Measurements from ENCODE around the gene DHRS12. TPM values are rescaled to one million over a fixed set of nuclear protein-coding genes. Genes with fewer than 3 reads are reported as not detected.

The DHRS12 gene
- total RNA-seq, 2 experiments from 2014 or later = 5.3 to 5.4 TPM

DNA sequence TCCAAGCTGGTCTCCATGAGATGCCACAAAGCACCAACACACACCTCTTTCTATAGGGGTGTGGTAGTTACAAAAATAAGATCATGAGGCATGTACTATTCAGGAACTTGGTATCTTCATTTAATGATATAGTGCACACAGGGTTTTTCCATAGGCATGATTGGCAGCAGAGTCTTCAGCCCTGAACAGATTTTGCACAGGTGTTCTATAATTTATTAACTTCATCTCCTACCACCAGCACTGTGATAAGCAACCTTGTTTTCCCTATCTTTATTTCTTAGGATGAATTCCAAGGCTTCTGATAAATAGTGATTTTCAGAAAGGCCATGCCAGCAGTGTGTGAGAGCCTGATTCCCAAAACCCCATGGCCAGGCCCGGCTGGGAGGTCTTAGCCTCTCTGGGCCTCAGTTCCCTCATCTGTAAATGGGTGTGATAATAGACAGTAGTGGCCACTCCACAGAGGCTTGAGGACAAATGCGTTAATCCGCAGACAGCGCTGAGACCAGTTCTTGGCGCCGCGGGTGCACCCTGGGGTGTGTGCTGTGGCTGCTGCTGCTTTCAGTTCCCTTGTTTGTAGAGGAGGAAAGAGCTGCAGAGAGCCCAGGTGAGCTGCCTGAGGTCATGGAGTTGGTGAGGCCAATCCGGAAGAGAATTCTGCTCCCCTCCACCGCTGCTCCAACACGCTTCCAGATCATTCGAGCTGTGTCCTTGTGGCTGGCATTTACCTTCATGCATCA is 33.1 kb downstream of the DHRS12 start:
- ChIA-PET CTCF (no interaction called here), POLR2A (no interaction called here)

DNA sequence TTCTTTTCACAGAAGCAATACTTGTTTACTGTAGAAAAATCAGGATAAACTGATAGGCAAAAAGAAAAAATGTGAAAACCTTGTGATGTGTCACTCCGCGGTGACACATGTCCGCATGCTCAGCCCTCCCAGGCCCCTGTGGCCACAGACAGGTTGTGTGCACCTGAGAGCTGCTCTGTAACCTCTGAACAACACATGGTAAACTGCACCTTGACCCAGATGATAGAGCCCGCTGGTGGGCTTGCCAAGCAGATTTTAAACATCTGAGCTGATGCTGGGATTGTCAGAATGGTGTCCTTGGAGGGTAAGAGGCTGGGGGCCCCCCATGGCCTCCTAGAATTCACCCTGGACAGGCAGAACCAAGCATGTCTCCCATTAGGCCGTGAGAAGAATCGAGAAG is 33.8 kb downstream of the DHRS12 start:
- POLR2A ChIA-PET = no interaction called here
- CTCF ChIA-PET = no interaction called here

DNA sequence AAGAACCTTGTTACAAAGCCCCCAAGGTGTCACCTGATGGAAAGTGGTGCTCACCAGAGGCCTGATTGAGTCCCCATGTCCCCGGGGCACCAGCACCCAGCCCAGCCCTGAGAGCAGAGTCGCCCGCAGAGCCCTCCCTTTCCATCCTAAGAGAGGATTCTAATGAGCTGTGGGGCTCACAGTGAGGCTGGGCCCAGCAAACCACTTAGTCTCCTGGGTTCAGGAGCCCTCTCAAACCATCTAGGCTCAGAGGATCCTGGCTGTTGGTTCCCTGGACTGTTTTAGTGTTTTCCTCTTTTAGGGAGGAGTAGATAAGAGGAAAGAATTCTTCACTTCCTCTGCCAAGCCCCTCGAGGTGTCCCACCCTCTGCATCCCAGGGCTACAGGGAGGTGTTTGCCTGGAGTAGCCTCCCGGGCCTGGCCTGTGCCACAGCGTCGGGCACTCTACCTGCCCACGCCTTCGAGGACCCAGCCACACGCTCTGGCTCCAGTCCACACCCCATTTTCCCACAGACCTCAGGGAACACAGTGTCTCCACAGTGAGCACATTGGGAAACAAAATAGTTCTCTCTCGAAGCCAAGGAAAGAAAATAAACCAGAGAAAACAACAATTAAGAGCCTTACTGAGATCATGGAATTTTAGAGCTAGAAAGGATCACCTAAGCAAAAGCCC is 34.4 kb downstream of the DHRS12 start:
- CTCF ChIA-PET = no interaction called here

DNA sequence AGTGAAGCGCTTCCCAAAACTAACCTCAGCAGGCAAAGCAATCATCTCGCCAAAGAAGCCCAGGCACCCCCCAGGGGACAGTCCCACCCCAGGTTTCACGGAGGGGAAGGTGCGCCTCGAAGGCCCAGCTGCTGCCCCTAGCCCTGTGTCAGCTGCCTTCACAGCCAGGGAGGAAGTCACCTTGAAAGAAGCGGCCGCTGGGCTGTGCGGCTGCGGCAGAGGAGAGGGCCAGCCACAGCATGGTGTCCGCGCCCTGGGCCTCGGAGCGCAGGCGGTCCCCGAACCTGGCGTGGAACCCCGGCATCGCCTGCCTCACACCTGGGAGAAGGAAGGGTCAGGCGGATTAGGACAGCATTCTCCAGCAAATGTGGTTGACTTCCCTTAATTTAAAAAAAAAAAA is 35.0 kb downstream of the DHRS12 start:
- ChIA-PET POLR2A (no interaction called here), CTCF (no interaction called here)

More for the DNA sequence above, 34.4 kb downstream of the DHRS12 start:
- POLR2A ChIA-PET = no interaction called here

DNA sequence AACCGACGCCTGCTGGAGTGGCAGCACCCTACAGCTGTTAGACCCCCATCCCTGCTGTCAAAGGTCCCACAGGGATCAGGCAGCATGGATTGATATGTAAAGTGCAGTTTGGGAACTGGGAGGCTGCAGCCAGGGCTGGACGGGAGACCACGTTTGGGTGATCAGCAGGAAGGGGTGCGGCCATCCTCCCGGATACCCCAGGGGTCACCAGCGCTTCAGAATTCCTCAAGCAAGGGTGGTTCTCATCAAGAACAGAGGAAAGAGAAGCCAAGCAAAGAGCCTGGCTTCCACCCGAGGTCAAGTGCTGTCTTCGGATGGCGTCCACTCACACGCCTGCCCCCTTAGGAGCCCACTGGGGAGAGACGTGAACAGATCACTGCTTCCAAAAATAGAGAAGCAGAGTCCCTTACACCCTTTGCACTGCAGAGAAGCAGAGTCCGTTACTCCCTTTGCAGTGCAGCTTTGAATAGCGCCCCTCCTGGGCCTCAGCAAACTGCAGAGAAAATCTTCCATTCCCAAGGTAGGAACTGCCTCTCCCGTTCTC is 35.5 kb downstream of the DHRS12 start:
- POLR2A ChIA-PET = no interaction called here

DNA sequence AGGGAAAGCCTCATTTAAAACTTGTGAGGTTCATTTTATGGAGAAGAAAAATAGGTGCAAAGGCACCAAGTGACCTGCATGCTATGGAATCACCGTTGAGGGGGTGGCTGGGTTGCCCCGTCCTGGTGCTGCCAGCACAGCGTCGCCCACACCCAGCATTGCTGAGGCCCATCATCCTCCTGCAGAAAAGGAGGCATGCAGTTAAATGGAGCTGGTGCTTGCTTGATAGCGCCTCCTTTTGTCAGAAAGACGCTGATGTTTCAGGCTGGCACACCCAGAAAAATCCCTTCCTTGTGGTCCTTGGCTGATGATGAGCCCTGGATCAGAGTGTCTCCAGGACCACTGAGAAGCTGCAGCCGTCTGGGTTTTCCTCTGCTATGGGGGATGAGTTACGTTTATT is 36.9 kb downstream of the DHRS12 start:
- CTCF ChIA-PET = interaction anchor here (1.1 kb wide), 1 partner anchor 10 kb away, joined by 3 read pairs; no protein-coding TSS in a partner anchor
- POLR2A ChIA-PET = no interaction called here

More for the DNA sequence above, 35.5 kb downstream of the DHRS12 start:
- CTCF ChIA-PET = no interaction called here

DNA sequence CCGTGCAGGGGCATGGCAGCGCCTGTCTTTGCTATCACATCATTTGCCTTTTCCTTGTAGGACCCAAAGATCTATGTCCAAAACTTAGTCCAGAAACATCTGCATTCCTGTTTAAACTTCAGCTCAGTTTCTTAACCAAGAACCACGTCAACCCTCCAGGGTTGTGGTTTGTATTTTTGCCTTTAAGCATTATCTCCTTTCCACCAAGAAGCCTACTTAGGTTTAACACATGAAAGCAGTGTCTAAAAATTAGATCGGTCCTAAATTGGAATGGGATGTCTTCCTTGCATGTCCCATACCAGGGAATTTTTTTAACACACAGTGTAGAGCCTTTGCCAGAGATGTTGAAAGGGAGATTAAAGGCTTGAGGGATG is 38.8 kb downstream of the DHRS12 start:
- ChIA-PET POLR2A (interaction anchor here (0.7 to 2.3 kb wide), 2 partner anchors 38 to 151 kb away, joined by 3 to 11 read pairs; no protein-coding TSS in a partner anchor), CTCF (interaction anchor here (1.4 kb wide), 1 partner anchor 33 kb away, joined by 5 read pairs; no protein-coding TSS in a partner anchor)

DNA sequence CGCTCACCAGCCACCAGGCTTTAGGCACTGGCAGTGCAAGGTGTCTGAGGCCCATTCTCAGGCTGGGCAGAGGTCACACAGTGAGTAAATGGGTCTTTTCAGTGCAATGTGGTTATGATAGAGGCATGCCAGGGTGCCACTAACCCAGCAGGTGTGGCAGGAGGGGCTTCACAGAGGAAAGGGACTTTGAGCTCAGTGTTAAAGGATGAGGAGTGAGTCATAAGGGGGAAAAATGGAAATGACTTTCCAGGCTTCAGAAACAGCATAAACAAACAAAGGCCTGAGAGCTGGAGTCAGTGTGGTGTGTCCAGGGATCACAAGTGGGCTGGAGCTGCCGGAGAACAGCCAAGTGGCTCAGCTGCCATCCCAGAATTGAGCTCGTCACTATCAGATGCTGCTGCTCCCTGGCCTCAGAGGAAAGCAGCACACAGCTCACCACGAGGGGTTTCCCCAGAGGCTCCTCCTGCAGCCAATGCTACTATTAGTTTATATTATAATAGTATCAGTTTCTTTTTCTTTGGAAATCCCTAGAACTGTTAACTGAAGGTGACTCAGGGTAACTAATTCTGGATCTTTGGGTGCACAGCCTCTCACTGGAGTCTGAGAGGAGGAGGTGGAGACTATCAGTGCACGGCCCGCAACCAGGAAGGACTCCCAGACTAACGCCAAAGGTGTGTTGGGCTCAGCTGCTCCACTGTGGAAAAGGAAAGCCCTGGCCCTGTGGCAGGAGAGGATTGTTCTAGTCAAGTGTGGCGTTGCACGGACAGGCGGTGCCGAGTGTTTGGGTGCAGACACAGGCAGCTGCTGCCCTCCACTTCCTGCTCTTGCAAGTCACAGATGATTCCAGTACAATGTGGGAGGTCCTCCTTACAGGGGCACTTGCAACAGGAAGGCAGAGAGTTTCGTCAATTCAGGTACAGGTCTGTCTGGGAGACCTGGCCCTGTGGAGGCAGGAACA is 39.5 kb downstream of the DHRS12 start:
- CTCF ChIA-PET = interaction anchor here (1.4 to 1.7 kb wide), 2 partner anchors 33 to 150 kb away, joined by 4 to 5 read pairs; no protein-coding TSS in a partner anchor
- POLR2A ChIA-PET = interaction anchor here (0.7 to 2.3 kb wide), 3 partner anchors 38 to 311 kb away, joined by 3 to 11 read pairs (median 6); partner anchors contain the start of gene INTS6

DNA sequence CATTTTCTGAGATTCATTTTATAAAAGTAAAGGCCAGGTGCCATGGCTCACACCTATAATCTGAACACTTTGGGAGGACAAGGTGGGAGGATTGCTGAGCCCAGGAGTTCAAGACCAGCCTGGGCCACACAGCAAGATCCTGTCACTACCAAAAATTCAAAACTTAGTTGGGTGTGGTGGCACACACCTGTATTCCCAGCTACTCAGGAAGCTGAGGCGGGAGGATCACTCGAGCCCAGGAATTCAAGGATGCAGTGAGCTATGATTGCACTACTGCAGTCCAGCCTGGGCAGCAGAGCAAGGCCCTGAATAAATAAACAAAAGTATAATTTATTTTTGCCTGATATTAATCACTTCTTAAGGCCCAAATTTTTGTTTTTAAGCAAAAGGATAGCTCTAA is 40.5 kb downstream of the DHRS12 start:
- POLR2A ChIA-PET = interaction anchor here (0.9 to 2.3 kb wide), 2 partner anchors 39 to 311 kb away, joined by 6 to 11 read pairs; partner anchors contain the start of gene INTS6
- CTCF ChIA-PET = interaction anchor here (1.7 kb wide), 1 partner anchor 149 kb away, joined by 4 read pairs; no protein-coding TSS in a partner anchor

DNA sequence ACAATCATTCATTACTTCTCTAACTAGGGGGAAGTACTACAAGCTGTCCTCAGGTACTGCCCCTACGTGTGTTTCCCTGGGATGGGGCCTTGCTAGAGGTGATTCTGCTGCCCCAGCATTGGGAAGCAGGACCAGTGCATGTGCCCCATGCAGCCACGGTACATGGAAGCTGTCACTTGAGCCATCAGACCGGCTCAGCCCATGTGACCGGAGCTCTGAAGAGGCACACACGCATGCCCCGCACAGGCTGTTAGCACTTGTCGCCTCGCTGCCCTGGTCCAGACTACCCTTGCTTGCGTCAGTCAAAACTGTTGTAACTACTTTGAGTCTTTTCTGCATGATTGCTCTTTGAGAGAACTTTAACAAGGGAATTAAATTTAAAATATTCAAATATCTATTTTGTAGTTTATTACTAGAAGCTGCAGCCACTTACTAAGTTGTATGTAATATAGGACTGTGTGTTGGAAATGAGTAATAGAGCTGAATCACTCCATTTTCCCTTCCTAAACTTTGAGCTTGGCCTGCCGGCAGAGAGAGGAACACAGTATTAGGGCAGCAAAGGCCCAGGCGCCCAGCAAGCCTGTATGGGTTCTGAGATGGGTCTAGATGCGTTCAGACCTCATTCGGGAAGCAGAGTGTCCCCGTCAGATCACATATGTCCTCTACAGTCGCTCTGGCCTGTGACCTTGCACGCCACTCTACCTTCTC is 42.2 kb downstream of the DHRS12 start:
- ChIA-PET POLR2A (no interaction called here), CTCF (interaction anchor here (0.7 kb wide), 1 partner anchor 30 kb away, joined by 3 read pairs; no protein-coding TSS in a partner anchor)

DNA sequence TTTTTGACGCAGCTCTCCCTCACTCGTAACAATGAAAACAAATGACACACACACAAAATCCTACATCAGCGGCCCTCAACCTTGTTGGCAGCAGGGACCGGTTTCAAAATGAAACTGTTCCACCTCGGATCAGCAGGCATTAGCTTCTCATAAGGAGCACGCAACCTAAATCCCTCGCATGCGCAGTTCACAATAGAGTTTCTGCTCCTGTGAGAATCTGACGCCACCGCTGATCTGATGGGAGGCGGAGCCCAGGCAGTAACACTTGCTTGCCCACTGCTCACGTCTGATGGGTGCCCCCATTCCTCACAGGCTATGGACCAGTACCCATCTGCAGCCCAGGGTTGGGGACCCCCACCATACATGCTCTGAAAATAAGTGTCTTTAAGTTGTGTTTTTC is 43.4 kb downstream of the DHRS12 start:
- ChIA-PET CTCF (no interaction called here), POLR2A (no interaction called here)

DNA sequence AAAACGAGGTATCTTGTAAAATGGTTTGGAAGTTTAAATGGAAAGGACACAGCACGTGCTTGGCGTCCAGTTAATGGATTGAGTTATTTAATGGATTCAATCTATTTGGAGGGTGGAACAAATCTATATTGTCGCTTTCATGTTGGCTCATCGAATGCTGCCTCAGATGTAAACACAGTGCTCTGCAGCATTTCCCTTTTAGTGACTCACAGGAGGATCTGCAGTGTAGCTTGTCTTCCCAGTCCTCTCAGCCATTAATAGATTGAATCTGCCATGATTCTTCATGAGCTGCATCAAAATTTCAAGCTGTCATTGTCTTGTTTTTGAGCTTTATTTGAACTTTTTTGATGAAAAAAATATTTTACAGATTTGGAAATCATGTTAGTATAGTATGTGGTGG is 44.7 kb downstream of the DHRS12 start:
- ChIA-PET CTCF (no interaction called here), POLR2A (no interaction called here)

DNA sequence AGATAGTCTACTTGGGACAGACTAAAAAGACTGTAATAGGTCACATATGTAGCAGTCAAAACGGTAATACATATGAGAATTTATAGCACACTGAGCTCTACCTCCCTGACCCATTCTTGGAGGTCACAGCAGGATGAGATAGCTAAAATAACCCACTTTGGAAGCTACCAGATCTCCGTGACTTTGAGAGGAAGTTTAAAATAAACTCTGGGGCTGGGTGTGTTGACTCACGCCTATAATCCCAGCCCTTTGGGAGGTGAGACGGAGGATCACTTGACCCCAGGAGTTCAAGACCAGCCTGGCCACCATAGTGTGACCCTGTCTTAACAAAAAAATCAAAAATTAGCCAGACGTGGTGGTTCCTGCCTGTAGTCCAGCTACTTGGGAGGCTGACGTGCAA is 45.3 kb downstream of the DHRS12 start:
- ChIA-PET POLR2A (no interaction called here), CTCF (no interaction called here)

DNA sequence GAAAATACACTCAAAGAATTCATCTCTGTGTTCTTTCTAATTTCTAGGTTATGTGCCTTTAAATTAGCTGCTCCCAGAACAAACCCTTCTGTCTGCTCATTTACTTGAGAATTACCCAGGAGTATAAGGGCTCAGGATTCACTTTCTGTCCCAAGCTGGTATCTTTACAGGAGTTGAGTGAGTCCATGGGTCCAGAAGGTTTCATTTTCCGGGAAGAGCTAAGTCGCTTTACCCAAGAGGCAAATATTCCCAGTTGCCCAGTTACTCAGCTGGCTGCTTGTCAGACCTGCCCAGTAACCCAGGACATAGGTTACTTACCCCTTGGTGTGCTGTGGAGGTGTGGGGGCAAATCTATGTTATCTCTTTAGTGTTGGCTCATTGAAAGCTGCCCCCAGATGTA is 47.3 kb downstream of the DHRS12 start:
- CTCF ChIA-PET = interaction anchor here (0.8 kb wide), 1 partner anchor 76 kb away, joined by 3 read pairs; no protein-coding TSS in a partner anchor
- POLR2A ChIA-PET = no interaction called here

DNA sequence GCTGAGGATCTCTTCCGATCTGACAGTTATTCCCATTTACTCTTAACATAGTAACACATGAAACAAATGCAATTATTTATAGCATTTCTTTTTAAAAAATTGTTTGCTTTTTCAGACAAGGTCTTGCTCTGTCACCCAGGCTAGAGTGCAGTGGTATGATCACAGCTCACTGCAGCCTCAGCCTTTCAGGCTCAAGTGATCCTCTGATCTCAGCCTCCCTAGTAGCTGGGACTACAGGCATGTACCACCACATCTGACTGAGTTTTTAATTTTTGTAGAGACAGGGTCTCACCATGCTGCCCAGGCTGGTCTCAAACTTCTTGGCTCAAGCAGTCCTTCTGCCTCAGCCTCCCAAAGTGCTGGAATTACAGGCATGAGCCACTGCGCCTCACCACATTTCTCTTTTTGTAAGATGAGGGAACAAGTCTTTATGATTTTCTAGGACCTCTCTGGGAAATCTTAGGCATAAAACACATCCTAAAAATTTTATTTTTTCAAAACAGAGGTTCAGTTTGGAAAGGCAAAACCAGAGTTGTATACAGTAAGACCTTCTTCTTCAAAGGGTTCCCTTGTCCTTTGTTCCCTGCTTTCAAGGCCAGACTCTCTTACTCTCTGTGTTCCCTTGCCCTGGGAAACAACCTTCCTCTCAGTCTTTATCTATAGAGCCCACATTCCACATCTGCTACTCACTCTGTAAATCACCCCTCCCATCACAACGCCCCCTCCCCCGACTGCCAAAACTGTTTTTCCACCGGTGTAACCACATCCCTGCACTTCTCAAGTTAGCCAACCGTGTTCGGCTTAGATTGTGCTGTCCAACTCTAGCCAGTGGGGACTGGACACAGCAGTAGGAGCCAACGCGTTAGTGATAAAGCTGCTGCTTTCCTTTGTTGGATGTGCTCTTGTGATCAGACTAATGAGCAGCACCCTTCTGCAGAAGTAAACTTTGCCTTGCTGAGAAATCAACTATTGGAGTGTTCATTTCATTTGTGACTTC is 56.2 kb downstream of the DHRS12 start:
- ChIA-PET POLR2A (no interaction called here), CTCF (no interaction called here)

DNA sequence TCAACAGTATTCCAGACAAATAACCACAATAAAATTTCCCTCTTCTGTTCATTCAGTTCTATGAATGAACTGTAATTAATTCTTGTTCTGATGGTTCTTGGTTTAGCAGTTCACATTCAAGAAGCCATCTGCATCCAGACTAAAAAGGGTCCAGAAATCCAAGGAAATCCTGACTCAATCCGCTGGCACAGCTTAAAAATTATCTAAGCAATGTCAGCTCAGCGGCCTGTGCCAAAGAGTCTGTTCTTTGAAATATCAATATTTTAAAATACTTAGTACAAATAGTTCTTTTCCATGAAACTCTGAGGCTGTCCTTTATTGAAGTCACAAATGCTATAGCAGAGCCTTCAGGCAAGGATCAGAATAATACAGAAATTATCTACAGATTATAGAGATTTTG is 57.2 kb downstream of the DHRS12 start:
- CTCF ChIA-PET = no interaction called here
- POLR2A ChIA-PET = no interaction called here

DNA sequence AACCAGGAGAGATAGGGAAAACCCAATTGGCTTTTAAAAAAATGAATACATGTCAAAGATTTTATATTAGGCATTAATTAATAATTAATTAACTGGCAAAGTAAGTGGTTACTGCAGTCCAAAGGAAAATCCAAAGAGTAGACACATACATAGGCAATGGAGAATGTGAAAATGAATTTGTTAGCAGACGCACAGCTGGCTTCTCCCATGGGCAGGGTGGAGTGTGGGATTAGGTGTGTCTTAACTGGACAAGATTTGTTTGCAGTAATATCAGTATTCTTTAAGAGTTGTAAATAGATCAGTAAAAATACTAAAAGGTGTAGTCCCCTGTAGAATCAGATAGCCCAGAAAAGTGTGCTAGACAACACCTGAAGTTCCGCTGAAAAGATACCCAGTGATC is 58.7 kb downstream of the DHRS12 start:
- ChIA-PET POLR2A (no interaction called here), CTCF (no interaction called here)

DNA sequence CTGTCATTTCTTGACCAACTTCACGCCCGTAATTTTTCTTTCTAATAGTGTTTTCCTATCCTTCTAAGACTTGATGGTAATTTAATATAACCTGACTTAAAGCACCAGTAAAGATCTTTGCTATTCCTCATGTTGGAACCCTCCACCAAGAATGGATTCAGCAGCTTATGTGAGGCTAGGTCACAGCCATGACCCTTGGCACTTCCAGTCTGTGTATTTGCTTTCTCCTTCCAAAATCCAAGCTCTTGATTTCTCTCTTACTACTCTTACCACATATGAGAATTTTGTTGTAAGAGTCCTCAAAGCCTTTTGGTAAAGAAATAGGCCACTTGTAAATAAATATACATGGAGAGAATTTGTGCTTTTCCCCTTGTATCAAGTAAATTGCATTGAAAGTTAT is 61.4 kb downstream of the DHRS12 start:
- CTCF ChIA-PET = interaction anchor here (1.5 kb wide), 1 partner anchor 56 kb away, joined by 4 read pairs; no protein-coding TSS in a partner anchor
- POLR2A ChIA-PET = no interaction called here

Data from activated CD8-positive, alpha-beta memory T cell treated with anti-CD3 and anti-CD28 coated beads for 36 hours (primary cell).